LNCAP (cell line): ENCODE data around the gene COL4A1.

ENCODE experiments used
- CTCF ChIP-seq: fragments of 450-650 bp; IDR thresholded peaks from 2 replicates; pipeline ENCODE4 v1.5.1; 2017; ENCODE audit warnings: mild to moderate bottlenecking

The COL4A1 gene

DNA sequence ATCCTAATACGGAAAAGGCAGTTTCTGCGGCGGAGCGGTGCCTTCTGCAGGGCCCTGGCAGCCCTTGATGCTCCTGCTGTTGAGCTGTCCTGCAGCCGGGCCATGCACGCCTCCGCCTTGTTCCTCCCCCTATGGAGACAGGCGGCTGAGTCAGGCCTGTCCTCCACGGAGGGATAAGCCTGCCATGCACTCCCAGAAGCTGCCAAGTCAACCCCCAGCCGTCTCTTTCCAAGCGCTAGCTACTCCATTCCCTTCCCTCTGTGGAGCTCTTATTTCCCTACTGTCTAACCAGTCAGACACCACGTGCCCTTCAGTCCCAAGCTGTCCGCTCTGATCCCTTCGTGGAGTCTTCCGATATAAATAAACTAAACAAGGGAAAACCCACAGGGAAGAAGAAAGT lies 197.0 kb downstream of the COL4A1 start:
- TF ChIP-seq CTCF = no peak

DNA sequence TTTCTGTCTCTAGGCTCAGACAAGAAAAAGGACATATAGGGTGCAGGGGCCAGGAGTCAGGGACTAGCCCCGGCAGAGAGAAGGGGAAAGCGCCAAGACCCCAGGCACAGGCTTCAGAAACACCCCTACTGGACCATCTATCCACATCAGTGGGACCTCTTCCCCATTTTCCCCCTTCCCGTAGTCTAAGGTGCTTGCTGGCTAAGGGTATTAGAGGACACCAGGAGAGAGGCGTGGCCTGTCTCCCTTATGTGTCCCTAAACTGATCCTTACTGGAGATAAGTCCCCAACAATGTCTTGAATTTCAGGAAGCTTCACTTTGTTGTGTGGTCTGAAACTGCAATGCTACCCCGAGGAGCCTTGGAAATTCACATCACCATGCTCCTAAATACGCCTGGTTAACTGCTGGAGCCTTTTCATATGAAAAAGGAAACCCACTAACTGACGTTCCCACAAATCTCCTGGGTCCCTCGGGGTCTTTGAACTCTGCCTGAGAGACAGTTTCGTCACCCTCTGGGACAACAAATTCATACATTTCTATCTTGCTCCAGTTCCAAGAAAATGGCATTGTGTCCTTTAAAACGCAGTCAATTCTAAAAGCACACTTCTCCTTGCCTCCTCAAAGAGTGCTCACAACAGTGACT lies 197.7 kb downstream of the COL4A1 start:
- TF ChIP-seq CTCF = no peak; the same call in none of the 2 replicates

DNA sequence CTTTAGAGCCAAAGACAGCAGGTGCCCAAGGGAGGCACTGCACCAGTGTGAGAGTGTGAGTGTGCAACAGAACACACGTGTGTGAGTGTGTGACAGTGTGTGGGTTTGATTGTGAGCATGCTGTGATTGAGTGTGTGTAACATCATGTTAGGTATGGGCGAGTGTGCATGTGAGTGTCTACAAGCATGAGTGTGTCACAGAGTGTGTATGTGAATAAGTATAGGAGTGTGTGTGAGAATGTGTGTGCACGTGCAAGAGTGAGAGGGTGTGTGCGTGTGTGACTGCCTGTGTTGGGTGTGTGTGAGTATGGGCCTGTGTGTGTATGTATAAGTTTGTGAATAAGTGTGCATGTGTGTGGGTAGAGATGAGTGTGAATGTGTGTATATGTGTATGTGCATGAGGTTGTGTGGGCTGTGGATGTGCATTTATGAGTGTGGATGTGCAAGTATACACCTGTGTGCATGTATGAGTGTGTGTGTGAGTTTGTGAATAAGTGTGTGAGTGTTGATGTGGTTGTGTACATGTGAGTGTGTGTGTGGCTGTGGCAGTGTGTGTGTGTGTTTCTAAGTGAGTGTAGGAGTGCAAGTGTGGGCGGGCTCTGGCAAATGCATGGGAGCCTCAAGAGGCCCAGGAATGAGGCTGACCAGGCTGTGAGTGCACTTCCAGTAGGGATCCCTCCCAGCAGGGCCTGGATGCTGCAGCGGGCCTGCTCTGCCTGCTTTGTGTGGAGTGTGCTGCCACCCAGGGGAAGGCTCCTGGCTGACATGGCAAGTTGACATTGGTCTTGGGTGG lies 198.4 kb downstream of the COL4A1 start:
- peak; percentile 64 for TF ChIP-seq CTCF

- no peak for TF ChIP-seq CTCF
Observed at GRCh38 chr13:110107568-110108347, 199.2 kb downstream of the COL4A1 start.

- TF ChIP-seq CTCF = no peak
Observed at GRCh38 chr13:110106726-110107125, 200.2 kb downstream of the COL4A1 start.

GRCh38 chr13:110105136-110105535 lies 201.8 kb downstream of the COL4A1 start:
- TF ChIP-seq CTCF = no peak

DNA sequence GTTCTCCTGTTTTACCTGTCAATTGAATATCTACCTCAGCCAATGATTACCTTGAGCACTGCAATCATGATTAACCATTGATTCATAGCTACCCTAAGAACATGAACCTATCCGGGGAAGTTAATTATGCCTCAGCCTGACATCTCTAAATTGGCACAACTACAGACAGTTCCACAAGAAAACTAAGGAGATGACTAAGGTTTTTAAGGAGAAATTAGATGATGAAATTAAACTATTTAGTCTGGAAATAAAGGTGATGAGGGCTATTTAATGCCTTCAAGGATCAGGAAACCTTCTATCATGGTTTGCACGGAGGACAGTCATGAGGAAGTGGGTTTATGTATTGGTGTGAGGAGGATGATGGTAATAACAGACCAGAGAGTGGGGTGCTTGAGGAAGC lies 203.4 kb downstream of the COL4A1 start:
- TF ChIP-seq CTCF = no peak
